GM19023 (cell line): ENCODE data around the gene KNSTRN.

ENCODE experiments used
- ATAC-seq: cut with Tn5 transposase; IDR thresholded peaks from one replicate; pipeline ENCODE4 v1.9.1; 2021; ENCODE audit warnings: mild to moderate bottlenecking, moderate library complexity; ENCODE audit not compliant: unreplicated experiment

Gene KNSTRN

GRCh38 chr15:40382580-40383456, at the start of gene KNSTRN:
Gene KNSTRN (plus strand): TSS chr15:40382721. CDS start chr15:40382836, 115 bp downstream.
- ATAC-seq = peak; percentile 99

- no peak for ATAC-seq
Observed at GRCh38 chr15:40333922-40334492, 48.5 kb upstream of the KNSTRN start.

DNA sequence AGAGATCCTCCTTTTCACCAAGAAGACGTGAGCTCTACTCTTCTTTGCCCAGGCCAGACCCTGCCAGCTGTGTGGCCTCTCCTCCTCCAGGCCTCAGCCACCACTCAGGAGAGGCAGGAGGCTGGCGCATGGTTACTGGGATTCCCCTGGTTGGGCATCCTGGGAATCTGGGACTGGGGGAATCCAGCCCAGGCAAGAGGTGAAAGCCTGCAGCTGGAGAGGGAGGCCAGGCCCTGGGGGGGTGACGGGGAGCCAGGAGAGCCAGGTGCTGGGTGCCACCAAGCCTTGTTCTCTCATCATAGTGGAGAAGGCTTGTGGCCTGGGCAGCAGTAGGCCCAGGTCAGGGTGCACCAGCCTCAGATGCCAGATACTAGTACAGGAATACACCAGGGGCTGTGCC, 48.0 kb upstream of the KNSTRN start:
- no peak for ATAC-seq

DNA sequence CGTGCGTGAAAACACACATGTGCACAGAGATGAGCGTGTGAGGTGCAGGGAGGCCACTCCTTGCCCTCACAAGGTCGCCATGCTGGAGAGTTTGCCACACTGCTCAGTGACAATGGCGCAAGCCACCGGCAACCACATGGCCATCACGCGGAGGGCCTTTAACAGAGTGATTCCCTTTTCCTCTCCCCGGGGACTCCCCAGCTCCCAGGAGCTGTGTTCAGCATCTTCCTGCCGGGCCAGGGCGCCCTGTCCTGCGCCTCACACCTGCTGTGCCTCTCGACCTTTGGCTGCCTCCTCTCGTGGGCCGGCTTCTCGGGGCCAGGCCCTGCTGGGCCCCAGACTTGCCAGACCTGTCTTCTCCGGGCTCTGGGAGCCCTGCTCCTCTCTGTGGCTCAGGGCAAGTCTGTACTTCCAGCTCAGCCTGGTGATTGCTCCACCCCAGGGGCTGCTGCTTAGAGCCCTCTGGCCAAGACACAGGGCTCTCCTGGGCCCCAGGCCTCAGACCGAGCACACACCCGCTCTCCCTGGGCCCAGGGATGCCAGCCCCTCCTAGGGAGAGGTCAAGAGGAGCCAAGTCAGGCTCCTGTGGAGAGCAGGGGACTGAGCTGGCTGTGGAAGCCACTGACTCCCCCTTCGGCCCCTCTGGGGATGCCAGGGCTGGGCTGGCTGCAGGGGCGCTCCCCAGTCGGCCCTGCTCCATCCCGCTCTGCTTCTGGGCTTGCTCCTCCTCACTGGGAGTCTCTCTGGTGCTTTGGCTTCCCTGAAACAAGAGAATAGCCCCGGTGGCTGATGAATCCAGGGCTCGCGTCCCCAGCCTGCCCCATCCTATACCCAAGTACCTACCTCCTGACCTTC, 47.4 kb upstream of the KNSTRN start:
- ATAC-seq = no peak

- ATAC-seq = no peak
Observed at GRCh38 chr15:40335938-40336743, 46.4 kb upstream of the KNSTRN start.

GRCh38 chr15:40336744-40337122, 45.8 kb upstream of the KNSTRN start:
- no peak for ATAC-seq

DNA sequence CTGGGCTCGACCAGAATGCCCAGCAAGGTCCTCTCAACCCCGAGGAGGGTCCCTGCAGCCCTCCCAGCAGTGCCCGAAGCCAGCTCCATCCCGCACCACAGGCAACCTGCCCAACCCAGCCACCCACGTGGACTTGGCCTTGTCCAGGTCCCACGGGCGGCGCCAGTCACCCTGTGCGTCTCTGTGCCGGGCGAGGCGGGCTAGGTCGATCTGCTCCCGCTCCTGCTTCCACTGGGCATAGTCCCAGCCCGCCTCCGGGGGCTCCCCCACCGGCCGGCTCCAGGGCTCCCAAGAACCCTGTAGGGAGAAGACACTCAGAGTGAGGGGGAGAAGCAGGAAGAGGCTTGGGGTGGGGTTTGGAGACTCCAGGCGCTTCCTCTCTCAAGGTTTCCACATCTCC, 44.9 kb upstream of the KNSTRN start:
- no peak for ATAC-seq

DNA sequence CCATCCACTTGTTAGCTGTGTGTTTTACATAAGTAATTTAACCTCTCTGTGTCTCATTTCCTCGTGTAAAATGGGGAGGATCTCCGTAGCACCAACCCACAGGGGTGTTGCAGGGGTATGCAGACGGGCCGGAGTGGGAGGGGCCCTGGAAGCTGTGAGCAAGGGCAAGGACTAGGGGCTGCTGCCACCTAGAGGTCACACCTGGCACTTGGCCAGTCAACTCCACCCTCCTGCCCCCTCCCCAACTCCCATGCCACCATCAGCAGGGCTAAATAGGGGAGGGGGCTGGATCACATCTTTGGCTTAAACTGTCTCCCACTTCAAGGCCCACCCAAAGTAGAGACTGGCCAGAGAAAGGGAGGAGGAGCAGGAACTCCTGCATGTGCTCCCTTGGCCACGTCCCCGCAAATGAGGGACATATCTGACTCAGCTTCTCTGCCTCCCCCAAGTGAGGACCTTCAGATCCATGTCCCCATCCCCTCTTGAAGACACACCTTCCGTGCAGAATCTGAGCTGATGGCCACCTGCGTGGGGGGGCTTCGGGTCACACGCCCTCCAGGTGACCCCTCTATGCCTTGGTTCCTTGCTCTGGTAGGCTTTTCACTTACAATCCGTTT, 44.4 kb upstream of the KNSTRN start:
- peak; percentile 49 for ATAC-seq

- no peak for ATAC-seq
Observed at GRCh38 chr15:40338921-40339620, 43.5 kb upstream of the KNSTRN start.

DNA sequence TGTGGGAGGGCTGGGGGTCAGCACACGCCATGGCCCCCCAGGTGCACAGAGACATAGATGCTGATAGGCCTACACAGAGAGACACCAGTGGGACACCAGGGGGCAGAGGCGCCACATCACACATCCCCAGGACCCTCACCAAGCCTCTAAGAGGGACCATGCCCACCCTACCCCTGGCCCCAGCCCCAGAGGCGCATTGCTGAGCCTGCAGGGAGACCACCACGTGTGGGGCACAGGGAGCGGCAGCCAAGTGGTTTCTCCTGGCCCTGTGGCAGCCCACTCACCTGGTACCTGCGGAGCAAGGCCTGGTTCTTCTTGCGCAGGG, 42.9 kb upstream of the KNSTRN start:
- no peak for ATAC-seq

GRCh38 chr15:40340038-40340739, 42.3 kb upstream of the KNSTRN start:
- ATAC-seq = no peak

GRCh38 chr15:40340740-40341400, 41.7 kb upstream of the KNSTRN start, which contains the start of gene CCDC9B:
Gene CCDC9B (minus strand): TSS chr15:40340939. CDS start chr15:40340819, 120 bp downstream.
- ATAC-seq = no peak

GRCh38 chr15:40342416-40343320, 39.9 kb upstream of the KNSTRN start:
- ATAC-seq = no peak

- ATAC-seq = no peak
Observed at GRCh38 chr15:40343512-40343911, 39.0 kb upstream of the KNSTRN start.

DNA sequence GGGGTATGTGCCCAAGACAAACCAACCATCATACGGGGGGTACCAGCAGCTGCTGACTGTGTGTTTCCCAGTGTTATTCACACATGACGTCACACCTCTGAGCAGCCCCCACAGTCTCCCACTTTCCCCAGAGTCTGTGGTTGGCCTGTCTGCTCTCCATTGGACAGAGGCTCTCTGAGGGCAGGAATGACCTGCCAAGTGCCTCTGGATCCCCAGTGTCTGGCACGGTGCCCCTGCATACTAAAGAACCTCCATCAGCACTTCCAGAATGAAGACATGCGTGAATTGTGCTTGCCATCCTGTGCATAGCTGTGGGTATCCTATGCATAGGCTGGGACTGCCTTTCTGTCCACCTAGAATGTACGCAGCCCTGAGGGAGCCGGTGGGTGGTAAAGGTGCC, 38.3 kb upstream of the KNSTRN start:
- no peak for ATAC-seq

DNA sequence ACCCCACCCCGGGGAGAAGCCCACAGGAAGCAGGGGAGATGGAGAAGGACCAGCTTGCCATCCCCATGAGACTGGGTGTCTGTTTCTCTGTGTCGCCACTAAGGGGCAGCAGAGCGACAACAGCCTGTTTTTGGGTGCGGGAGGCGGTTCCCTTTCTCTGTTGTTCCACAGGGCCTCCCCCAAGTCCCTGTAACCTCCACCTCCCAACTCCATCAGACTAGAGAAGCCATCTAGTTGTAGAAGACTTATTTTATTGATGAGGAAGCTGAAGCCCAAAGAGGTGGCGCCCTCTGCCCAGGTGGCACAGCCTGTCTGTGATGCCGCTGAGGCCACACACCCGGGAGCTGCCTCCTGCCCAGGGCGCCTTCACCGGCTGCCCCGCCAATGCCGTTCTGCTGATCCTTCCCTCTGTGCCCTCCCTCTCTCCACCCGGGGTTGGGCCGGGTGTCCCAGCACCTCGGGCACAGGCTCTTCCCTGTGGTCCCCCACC, 37.8 kb upstream of the KNSTRN start:
- peak; percentile 72 for ATAC-seq

DNA sequence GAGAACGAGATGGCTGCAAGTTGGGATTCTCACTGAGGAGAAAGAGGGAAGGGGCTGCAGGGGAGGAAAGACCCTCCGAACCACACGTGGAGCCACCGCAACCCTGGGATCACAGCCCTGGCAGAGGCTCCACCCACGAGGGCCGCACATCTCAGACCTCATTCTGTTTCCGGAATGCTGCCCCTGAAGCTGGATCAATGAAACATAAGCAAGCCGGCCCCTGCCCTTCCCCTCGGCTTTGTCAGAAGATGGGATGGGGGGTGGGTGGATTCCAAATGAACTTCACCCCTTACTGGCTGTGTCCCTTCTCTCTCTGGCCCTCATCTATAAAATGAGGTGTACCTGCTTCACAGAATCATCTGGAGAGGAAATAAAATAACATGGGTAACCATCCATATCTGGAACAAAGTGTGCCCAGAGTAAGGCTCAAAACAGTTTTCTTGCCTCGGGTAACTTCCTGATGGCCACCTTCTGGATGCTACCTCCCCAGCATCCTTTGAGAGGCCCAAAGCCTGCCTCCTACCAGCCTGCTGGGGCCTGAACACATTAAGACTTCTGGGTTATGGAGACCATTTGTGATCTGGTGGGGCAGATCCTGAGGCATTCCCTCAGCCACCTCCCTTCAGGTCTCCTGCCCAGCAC, 37.2 kb upstream of the KNSTRN start:
- no peak for ATAC-seq
